Fibroblast of lung (primary cell): ENCODE data around the gene LRFN2. TPM values are rescaled to one million over a fixed set of nuclear protein-coding genes. Genes with fewer than 3 reads are reported as not detected.

Source experiments
- DNase-seq, 2 donors: peaks; one replicate each; pipeline versions ENCODE4 v3.0.0 to v3.0.0-alpha.2; 2010; ENCODE audit warnings: low read depth in 2 of 2
- H2AFZ ChIP-seq: 2 replicates; pipeline ENCODE4 v1.5.1; 2012; ENCODE audit warnings: low read length, control low read depth, inconsistent platforms
- H3K27ac ChIP-seq: 2 replicates; pipeline ENCODE4 v1.5.1; 2011; ENCODE audit warnings: low read length, control low read depth; ENCODE audit not compliant: insufficient read depth
- H3K27me3 ChIP-seq: 2 replicates; pipeline ENCODE4 v1.5.1; 2011; ENCODE audit warnings: mild to moderate bottlenecking, low read length; ENCODE audit not compliant: control insufficient read depth, insufficient read depth
- H3K36me3 ChIP-seq: 2 replicates; pipeline ENCODE4 v1.5.1; 2011; ENCODE audit warnings: low read length; ENCODE audit not compliant: control insufficient read depth, insufficient read depth
- H3K4me1 ChIP-seq: 2 replicates; pipeline ENCODE4 v1.5.1; 2011; ENCODE audit warnings: low read length; ENCODE audit not compliant: control insufficient read depth, insufficient read depth; ENCODE audit errors: extremely low read depth
- H3K4me2 ChIP-seq: 2 replicates; pipeline ENCODE4 v1.5.1; 2011; ENCODE audit warnings: low read length, control low read depth; ENCODE audit not compliant: insufficient read depth; ENCODE audit errors: extremely low read depth
- H3K4me3 ChIP-seq, 4 experiments: fragments of 200-600 bp in 1 of 4; sonication (generic) in 1 of 4; replicated peaks in 1 of 4; 2 replicates each; pipeline ENCODE4 v1.5.1; 2011 to 2016; ENCODE audit warnings: low read length in 4 of 4, low read depth in 3 of 4, mild to moderate bottlenecking in 3 of 4, control low read depth in 2 of 4, inconsistent platforms in 1 of 4, mixed read lengths in 1 of 4; ENCODE audit not compliant: insufficient read depth in 1 of 4; ENCODE audit errors: control extremely low read depth in 1 of 4
- H3K79me2 ChIP-seq: 2 replicates; pipeline ENCODE4 v1.5.1; 2012; ENCODE audit warnings: mild to moderate bottlenecking, low read length, inconsistent platforms; ENCODE audit not compliant: control insufficient read depth, insufficient read depth
- H3K9ac ChIP-seq: 2 replicates; pipeline ENCODE4 v1.5.1; 2011; ENCODE audit warnings: mild to moderate bottlenecking, low read length, control low read depth; ENCODE audit not compliant: insufficient read depth
- H3K9me3 ChIP-seq: 2 replicates; pipeline ENCODE4 v1.5.1; 2012; ENCODE audit warnings: low read depth, low read length; ENCODE audit not compliant: control insufficient read depth, insufficient read depth
- H4K20me1 ChIP-seq: 2 replicates; pipeline ENCODE4 v1.5.1; 2011; ENCODE audit warnings: low read length; ENCODE audit not compliant: control insufficient read depth, insufficient read depth; ENCODE audit errors: extremely low read depth
- EZH2 ChIP-seq: IDR thresholded peaks from 2 replicates; pipeline ENCODE4 v1.5.1; 2012; ENCODE audit warnings: low read length, control low read depth, mild to moderate bottlenecking; ENCODE audit errors: missing control alignments
- polyA plus RNA-seq, 2 donors: library from polyadenylated mRNA; depleted of rRNA in 1 of 2; stranded (reverse) in 1 of 2; unstranded in 1 of 2; fragments of >200 nt; gene quantifications; 2 replicates each; pipeline ENCODE4 v1.2.1, GENCODE V29; 2011 to 2012; ENCODE audit warnings: missing spikeins in 1 of 2
- total RNA-seq: library from RNA; depleted of rRNA; stranded (reverse); fragments of >200 nt; gene quantifications from 2 replicates; pipeline ENCODE4 v1.2.1, GENCODE V29; 2014
- TF ChIP-seq, protein P1 (sequence below), 2 donors: IDR thresholded peaks in 1 of 2; conservative IDR thresholded peaks in 1 of 2; 1 replicate in 1 of 2; 2 replicates in 1 of 2; pipeline ENCODE4 v1.5.1; 2011 to 2012; ENCODE audit warnings: low read length in 2 of 2, control low read depth in 1 of 2, inconsistent platforms in 1 of 2, low read depth in 1 of 2, mild to moderate bottlenecking in 1 of 2

The LRFN2 gene
- total and polyA plus RNA-seq, 2 donors (not counting 1 experiment from before 2014, with no cell fraction given), result not detected

DNA sequence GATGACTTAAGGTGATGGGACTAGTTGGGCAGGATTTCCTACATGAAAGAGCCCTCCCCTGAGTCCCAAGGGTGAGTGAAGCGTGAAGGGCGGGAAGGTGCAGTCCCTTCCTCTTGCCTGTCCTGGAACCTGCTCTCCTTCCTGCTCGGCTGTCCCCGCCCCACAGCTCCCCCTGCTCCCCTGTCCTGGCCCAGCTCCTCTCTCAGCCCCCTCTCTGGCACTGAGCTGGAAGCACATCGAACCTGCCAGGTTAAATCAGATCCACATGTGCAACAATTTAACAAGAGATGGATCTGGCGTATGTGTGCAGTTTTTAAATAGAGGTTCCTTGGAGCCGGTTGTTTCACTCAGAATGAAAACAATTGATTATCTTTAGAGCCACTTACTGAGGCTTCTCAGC lies 95.0 kb downstream of the LRFN2 start:
- no peaks in the 10 kb centered on the region for H3K27me3 ChIP-seq
- H3K9ac ChIP-seq, result no peak overlapping the region
- H3K9me3 ChIP-seq, result no peaks in the 10 kb centered on the region
- no peak overlapping the region for H3K4me3 ChIP-seq
- no peak overlapping the region for H3K27ac ChIP-seq
- no peaks in the 10 kb centered on the region for H4K20me1 ChIP-seq
- no peak overlapping the region for H3K4me2 ChIP-seq
- no peaks in the 10 kb centered on the region for H3K79me2 ChIP-seq
- no peak for DNase-seq
- TF ChIP-seq, protein P1, sequence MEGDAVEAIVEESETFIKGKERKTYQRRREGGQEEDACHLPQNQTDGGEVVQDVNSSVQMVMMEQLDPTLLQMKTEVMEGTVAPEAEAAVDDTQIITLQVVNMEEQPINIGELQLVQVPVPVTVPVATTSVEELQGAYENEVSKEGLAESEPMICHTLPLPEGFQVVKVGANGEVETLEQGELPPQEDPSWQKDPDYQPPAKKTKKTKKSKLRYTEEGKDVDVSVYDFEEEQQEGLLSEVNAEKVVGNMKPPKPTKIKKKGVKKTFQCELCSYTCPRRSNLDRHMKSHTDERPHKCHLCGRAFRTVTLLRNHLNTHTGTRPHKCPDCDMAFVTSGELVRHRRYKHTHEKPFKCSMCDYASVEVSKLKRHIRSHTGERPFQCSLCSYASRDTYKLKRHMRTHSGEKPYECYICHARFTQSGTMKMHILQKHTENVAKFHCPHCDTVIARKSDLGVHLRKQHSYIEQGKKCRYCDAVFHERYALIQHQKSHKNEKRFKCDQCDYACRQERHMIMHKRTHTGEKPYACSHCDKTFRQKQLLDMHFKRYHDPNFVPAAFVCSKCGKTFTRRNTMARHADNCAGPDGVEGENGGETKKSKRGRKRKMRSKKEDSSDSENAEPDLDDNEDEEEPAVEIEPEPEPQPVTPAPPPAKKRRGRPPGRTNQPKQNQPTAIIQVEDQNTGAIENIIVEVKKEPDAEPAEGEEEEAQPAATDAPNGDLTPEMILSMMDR (conservative IDR thresholded peaks at IDR 0.05 in 1 of 2, IDR thresholded peaks at IDR 0.05 in 1 of 2; ENCODE audit: low read depth in 1 of 2, low read length in 2 of 2), result no peak
- TF ChIP-seq EZH2, result no peak
- no peaks in the 10 kb centered on the region for H3K36me3 ChIP-seq
- no peaks in the 10 kb centered on the region for H3K4me1 ChIP-seq
- H2AFZ ChIP-seq, result no peak overlapping the region

- no peaks in the 10 kb centered on the region for H4K20me1 ChIP-seq
- H3K4me2 ChIP-seq, result no peak overlapping the region
- H3K36me3 ChIP-seq, result no peaks in the 10 kb centered on the region
- DNase-seq, result no peak
- no peak overlapping the region for H3K9ac ChIP-seq
- H3K4me1 ChIP-seq, result no peaks in the 10 kb centered on the region
- H3K27ac ChIP-seq, result no peak overlapping the region
- H3K27me3 ChIP-seq, result no peaks in the 10 kb centered on the region
- no peak overlapping the region for H2AFZ ChIP-seq
- H3K9me3 ChIP-seq, result no peaks in the 10 kb centered on the region
- no peak overlapping the region for H3K4me3 ChIP-seq
- no peaks in the 10 kb centered on the region for H3K79me2 ChIP-seq
- TF ChIP-seq EZH2, result no peak
These were observed 96.7 kb downstream of the LRFN2 start for GRCh38 chr6:40490508-40490907.

- Histone ChIP-seq H3K79me2 (no peaks in the 10 kb centered on the region), H3K9ac (no peak overlapping the region), H3K4me3 (no peak overlapping the region), H3K4me1 (no peaks in the 10 kb centered on the region), H2AFZ (no peak overlapping the region), H4K20me1 (no peaks in the 10 kb centered on the region), H3K9me3 (no peaks in the 10 kb centered on the region), H3K27me3 (no peaks in the 10 kb centered on the region), H3K27ac (no peak overlapping the region), H3K4me2 (no peak overlapping the region), H3K36me3 (no peaks in the 10 kb centered on the region)
- no peak for DNase-seq
- no peak for TF ChIP-seq EZH2
- TF ChIP-seq, protein P1 (conservative IDR thresholded peaks at IDR 0.05 in 1 of 2, IDR thresholded peaks at IDR 0.05 in 1 of 2; ENCODE audit: low read depth in 1 of 2, low read length in 2 of 2), result no peak
These were observed 97.4 kb downstream of the LRFN2 start for GRCh38 chr6:40489798-40490197.
